HepG2 (cell line): ENCODE results near the gene ANKRD29. TPM values are rescaled to one million over a fixed set of nuclear protein-coding genes. Genes with fewer than 3 reads are reported as not detected.

Source experiments
- BCL6 ChIP-seq: IDR thresholded peaks from 2 replicates; pipeline ENCODE4 v1.6.1; 2016; ENCODE audit warnings: missing genetic modification reagents, missing compliant biosample characterization
- CREM ChIP-seq, 2 experiments: sonication (generic) in 1 of 2; formaldehyde crosslinking in 1 of 2; IDR thresholded peaks; 2 replicates each; pipeline versions ENCODE4 v1.4.0 to v1.6.1; 2016 to 2020; ENCODE audit warnings: antibody characterized with exemption in 1 of 2, mild to moderate bottlenecking in 1 of 2, missing genetic modification reagents in 1 of 2
- GTF3A ChIP-seq: sonication (generic); formaldehyde crosslinking; conservative IDR thresholded peaks from 2 replicates; pipeline ENCODE4 v1.4.0; 2020; ENCODE audit warnings: mild to moderate bottlenecking, missing genetic modification reagents
- IRF2 ChIP-seq: IDR thresholded peaks from 2 replicates; pipeline ENCODE4 v1.6.1; 2018; ENCODE audit warnings: missing genetic modification reagents, missing compliant biosample characterization
- KDM5B ChIP-seq: sonication (generic); formaldehyde crosslinking; IDR thresholded peaks from 2 replicates; pipeline ENCODE4 v1.4.0; 2020; ENCODE audit warnings: missing genetic modification reagents, mild to moderate bottlenecking, borderline replicate concordance
- KLF13 ChIP-seq: sonication (generic); formaldehyde crosslinking; IDR thresholded peaks from 2 replicates; pipeline ENCODE4 v1.4.0; 2020; ENCODE audit warnings: mild to moderate bottlenecking, missing genetic modification reagents
- MAFK ChIP-seq, 2 experiments: IDR thresholded peaks in 1 of 2; conservative IDR thresholded peaks in 1 of 2; 2 replicates each; pipeline ENCODE4 v1.6.1; 2011; ENCODE audit warnings: improper control_type of control experiment in 2 of 2, low read length in 2 of 2
- MBNL3 ChIP-seq: fragments of 250-450 bp; sonication (Bioruptor Pico); conservative IDR thresholded peaks from 2 replicates; pipeline ENCODE4 v1.8.0; 2022; ENCODE audit warnings: mild to moderate bottlenecking, inconsistent platforms
- MIXL1 ChIP-seq: IDR thresholded peaks from 2 replicates; pipeline ENCODE4 v1.6.1; 2016
- MYPOP ChIP-seq: sonication (generic); formaldehyde crosslinking; IDR thresholded peaks from 2 replicates; pipeline ENCODE4 v1.8.1; 2023; ENCODE audit warnings: mild to moderate bottlenecking, moderate library complexity, missing genetic modification reagents
- NFKB2 ChIP-seq: sonication (generic); formaldehyde crosslinking; IDR thresholded peaks from 2 replicates; pipeline ENCODE4 v1.4.0; 2020; ENCODE audit warnings: missing genetic modification reagents, borderline replicate concordance
- PAX8 ChIP-seq: sonication (generic); formaldehyde crosslinking; IDR thresholded peaks from 2 replicates; pipeline ENCODE4 v1.8.0; 2022; ENCODE audit warnings: mild to moderate bottlenecking, missing genetic modification reagents, borderline replicate concordance
- POGZ ChIP-seq: sonication (generic); formaldehyde crosslinking; IDR thresholded peaks from 2 replicates; pipeline ENCODE4 v1.4.0; 2020; ENCODE audit warnings: mild to moderate bottlenecking, missing genetic modification reagents
- PRPF4 ChIP-seq: fragments of 200-400 bp; formaldehyde crosslinking; IDR thresholded peaks from 2 replicates; pipeline ENCODE4 v1.6.1; 2016; ENCODE audit warnings: low read length, low read depth; ENCODE audit not compliant: poor library complexity, severe bottlenecking
- RBFOX2 ChIP-seq: fragments of 200-400 bp; formaldehyde crosslinking; IDR thresholded peaks from 2 replicates; pipeline ENCODE4 v1.6.1; 2017; ENCODE audit warnings: low read depth, mild to moderate bottlenecking, low read length
- RXRB ChIP-seq: IDR thresholded peaks from 2 replicates; pipeline ENCODE4 v1.6.1; 2016; ENCODE audit warnings: borderline replicate concordance, missing genetic modification reagents, missing compliant biosample characterization
- ZBTB38 ChIP-seq: sonication (generic); formaldehyde crosslinking; IDR thresholded peaks from 2 replicates; pipeline ENCODE4 v1.5.1; 2020; ENCODE audit warnings: mild to moderate bottlenecking, missing genetic modification reagents
- ZMYM3 ChIP-seq: sonication (generic); formaldehyde crosslinking; IDR thresholded peaks from 2 replicates; pipeline ENCODE4 v1.5.1; 2020; ENCODE audit warnings: mild to moderate bottlenecking, missing genetic modification reagents
- ZNF17 ChIP-seq: sonication (generic); formaldehyde crosslinking; IDR thresholded peaks from 2 replicates; pipeline ENCODE4 v1.5.0; 2020; ENCODE audit warnings: mild to moderate bottlenecking, missing genetic modification reagents
- ZNF235 ChIP-seq: sonication (generic); formaldehyde crosslinking; IDR thresholded peaks from 2 replicates; pipeline ENCODE4 v1.8.1; 2023; ENCODE audit warnings: mild to moderate bottlenecking, missing genetic modification reagents, borderline replicate concordance
- ZNF367 ChIP-seq: sonication (generic); formaldehyde crosslinking; IDR thresholded peaks from 2 replicates; pipeline ENCODE4 v1.4.0; 2020; ENCODE audit warnings: missing genetic modification reagents, borderline replicate concordance
- ZNF460 ChIP-seq: sonication (generic); formaldehyde crosslinking; IDR thresholded peaks from 2 replicates; pipeline ENCODE4 v1.5.1; 2020; ENCODE audit warnings: missing genetic modification reagents, mild to moderate bottlenecking, borderline replicate concordance
- ZNF562 ChIP-seq: sonication (generic); formaldehyde crosslinking; IDR thresholded peaks from 2 replicates; pipeline ENCODE4 v1.8.0; 2022; ENCODE audit warnings: missing genetic modification reagents, borderline replicate concordance
- ZNF572 ChIP-seq: sonication (generic); formaldehyde crosslinking; IDR thresholded peaks from 2 replicates; pipeline ENCODE4 v1.5.1; 2020; ENCODE audit warnings: mild to moderate bottlenecking, missing genetic modification reagents
- ZNF713 ChIP-seq: sonication (generic); formaldehyde crosslinking; IDR thresholded peaks from 2 replicates; pipeline ENCODE4 v1.4.0; 2020; ENCODE audit warnings: mild to moderate bottlenecking, missing genetic modification reagents
- ZNF772 ChIP-seq: sonication (generic); formaldehyde crosslinking; IDR thresholded peaks from 2 replicates; pipeline ENCODE4 v1.5.0; 2020; ENCODE audit warnings: mild to moderate bottlenecking, missing genetic modification reagents
- polyA plus RNA-seq, 8 experiments: library from polyadenylated mRNA; depleted of rRNA in 3 of 8; stranded (reverse) in 7 of 8; unstranded in 1 of 8; fragments of >200 nt; fragmentation: Illumina TruSeq in 4 of 8; extraction: Trizol in 4 of 8; gene quantifications; 2 replicates each; pipeline versions ENCODE4 v1.2.1 to v1.2.3, GENCODE V29; 2011 to 2016; ENCODE audit warnings: low read depth in 4 of 8, missing spikeins in 1 of 8, mixed read lengths in 1 of 8; ENCODE audit not compliant: insufficient read depth in 1 of 8
- total RNA-seq, 5 experiments: library from RNA; depleted of rRNA; stranded (reverse); fragments of >200 nt; fragmentation: Illumina TruSeq; extraction: Trizol; gene quantifications; 2 replicates each; pipeline ENCODE4 v1.2.3, GENCODE V29; 2016; ENCODE audit warnings: low read depth in 1 of 5
- TF ChIP-seq, protein P1 (sequence below): sonication (generic); formaldehyde crosslinking; IDR thresholded peaks from 2 replicates; pipeline ENCODE4 v1.4.0; 2020; ENCODE audit warnings: missing genetic modification reagents

ANKRD29 gene
- total and polyA plus RNA-seq, 2 of the 13 experiments (the other 11 are each of a cell fraction or from before 2014, with no cell fraction given) = not detected

DNA sequence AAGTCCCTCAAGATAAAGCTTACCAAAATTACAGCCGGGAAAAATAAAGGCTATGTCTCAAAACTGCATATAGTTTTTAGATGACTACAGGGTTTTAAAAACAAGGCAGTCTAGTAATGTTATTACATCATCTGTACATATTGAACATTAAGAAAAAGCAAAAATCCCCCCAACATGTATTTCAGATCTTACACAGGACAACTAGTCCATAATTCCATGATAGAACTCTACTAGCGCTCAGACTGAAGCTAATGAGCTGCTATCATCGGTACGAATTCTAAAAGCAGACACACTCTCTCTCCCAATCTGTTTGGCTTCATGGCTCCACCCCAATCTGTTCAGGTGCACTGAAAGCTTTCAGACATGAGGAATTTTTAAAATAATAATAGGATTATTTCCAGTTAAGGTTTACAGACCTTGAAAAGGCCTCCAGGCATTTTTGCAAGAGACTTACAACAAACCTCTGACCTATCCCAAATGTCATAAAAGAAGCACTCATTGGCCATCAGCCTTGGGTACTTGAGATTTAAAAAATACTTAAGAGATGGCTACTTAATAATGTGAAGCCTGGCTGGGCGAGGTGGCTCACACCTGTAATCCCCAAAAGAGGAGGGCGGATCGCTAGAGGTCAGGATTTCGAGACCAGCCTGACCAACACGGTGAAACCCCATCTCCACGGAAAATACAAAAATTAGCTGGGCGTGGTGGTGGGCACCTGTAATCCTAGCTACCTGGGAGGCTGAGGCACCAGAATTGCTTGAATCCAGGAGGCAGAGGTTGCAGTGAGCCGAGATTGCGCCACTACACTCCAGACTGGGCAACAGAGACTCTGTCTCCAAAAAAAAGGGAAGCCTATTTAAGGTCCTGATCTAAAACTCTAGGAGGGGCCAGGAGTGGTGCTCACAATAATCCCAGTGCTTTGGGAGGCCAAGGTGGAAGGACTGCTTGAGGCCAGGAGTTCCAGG is 78.4 kb downstream of the ANKRD29 start (continued):
- TF ChIP-seq MYPOP (no peak), ZMYM3 (CRISPR knock-in tag) (peak; percentile 46; the same call in 1 of the 2 replicates), PRPF4 (no peak), MAFK (conservative IDR thresholded peaks at IDR 0.05 in 1 of 2, IDR thresholded peaks at IDR 0.05 in 1 of 2; ENCODE audit: low read length in 2 of 2) (no peak), IRF2 (0 out of 2 replicates have a peak, but pooled peaks have one; percentile 27), BCL6 (CRISPR knock-in tag) (0 out of 2 replicates have a peak, but pooled peaks have one; percentile 7), KLF13 (CRISPR knock-in tag) (no peak), CREM (IDR thresholded peaks at IDR 0.05) (0 out of 2 replicates have a peak, but pooled peaks have one; percentile 9), CREM (CRISPR knock-in tag; IDR thresholded peaks at IDR 0.05) (no peak), PAX8 (CRISPR knock-in tag) (no peak), POGZ (CRISPR knock-in tag) (no peak), MIXL1 (CRISPR knock-in tag) (no peak), ZNF235 (CRISPR knock-in tag) (no peak), ZNF562 (CRISPR knock-in tag) (no peak), GTF3A (CRISPR knock-in tag) (no peak), KDM5B (CRISPR knock-in tag) (no peak), ZBTB38 (peak; percentile 97), MBNL3 (CRISPR knock-in tag) (no peak), ZNF460 (CRISPR knock-in tag) (peak; percentile 93), ZNF772 (no peak), ZNF367 (CRISPR knock-in tag) (no peak), NFKB2 (CRISPR knock-in tag) (no peak), RXRB (no peak), RBFOX2 (0 out of 2 replicates have a peak, but pooled peaks have one; percentile 43), ZNF713 (CRISPR knock-in tag) (no peak), ZNF572 (CRISPR knock-in tag) (no peak), ZNF17 (CRISPR knock-in tag) (no peak)
- TF ChIP-seq, protein P1, sequence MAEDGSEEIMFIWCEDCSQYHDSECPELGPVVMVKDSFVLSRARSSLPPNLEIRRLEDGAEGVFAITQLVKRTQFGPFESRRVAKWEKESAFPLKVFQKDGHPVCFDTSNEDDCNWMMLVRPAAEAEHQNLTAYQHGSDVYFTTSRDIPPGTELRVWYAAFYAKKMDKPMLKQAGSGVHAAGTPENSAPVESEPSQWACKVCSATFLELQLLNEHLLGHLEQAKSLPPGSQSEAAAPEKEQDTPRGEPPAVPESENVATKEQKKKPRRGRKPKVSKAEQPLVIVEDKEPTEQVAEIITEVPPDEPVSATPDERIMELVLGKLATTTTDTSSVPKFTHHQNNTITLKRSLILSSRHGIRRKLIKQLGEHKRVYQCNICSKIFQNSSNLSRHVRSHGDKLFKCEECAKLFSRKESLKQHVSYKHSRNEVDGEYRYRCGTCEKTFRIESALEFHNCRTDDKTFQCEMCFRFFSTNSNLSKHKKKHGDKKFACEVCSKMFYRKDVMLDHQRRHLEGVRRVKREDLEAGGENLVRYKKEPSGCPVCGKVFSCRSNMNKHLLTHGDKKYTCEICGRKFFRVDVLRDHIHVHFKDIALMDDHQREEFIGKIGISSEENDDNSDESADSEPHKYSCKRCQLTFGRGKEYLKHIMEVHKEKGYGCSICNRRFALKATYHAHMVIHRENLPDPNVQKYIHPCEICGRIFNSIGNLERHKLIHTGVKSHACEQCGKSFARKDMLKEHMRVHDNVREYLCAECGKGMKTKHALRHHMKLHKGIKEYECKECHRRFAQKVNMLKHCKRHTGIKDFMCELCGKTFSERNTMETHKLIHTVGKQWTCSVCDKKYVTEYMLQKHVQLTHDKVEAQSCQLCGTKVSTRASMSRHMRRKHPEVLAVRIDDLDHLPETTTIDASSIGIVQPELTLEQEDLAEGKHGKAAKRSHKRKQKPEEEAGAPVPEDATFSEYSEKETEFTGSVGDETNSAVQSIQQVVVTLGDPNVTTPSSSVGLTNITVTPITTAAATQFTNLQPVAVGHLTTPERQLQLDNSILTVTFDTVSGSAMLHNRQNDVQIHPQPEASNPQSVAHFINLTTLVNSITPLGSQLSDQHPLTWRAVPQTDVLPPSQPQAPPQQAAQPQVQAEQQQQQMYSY (CRISPR knock-in tag) = no peak
